Dermis microvascular lymphatic vessel endothelial cell (primary cell): ENCODE measurements around the gene DCUN1D2. TPM values are rescaled to one million over a fixed set of nuclear protein-coding genes. Genes with fewer than 3 reads are reported as not detected.

Experiments
- DNase-seq, 2 donors: peaks; one replicate each; pipeline versions ENCODE4 v3.0.0 to v3.0.0-alpha.2; 2010; ENCODE audit warnings: low read depth in 2 of 2
- total RNA-seq: library from RNA; depleted of rRNA; stranded (reverse); fragments of >200 nt; gene quantifications from 2 replicates; pipeline ENCODE4 v1.2.1, GENCODE V29; 2014

The DCUN1D2 gene
- total RNA-seq, 1 donor from 2014 or later, result 5.4 TPM

DNA sequence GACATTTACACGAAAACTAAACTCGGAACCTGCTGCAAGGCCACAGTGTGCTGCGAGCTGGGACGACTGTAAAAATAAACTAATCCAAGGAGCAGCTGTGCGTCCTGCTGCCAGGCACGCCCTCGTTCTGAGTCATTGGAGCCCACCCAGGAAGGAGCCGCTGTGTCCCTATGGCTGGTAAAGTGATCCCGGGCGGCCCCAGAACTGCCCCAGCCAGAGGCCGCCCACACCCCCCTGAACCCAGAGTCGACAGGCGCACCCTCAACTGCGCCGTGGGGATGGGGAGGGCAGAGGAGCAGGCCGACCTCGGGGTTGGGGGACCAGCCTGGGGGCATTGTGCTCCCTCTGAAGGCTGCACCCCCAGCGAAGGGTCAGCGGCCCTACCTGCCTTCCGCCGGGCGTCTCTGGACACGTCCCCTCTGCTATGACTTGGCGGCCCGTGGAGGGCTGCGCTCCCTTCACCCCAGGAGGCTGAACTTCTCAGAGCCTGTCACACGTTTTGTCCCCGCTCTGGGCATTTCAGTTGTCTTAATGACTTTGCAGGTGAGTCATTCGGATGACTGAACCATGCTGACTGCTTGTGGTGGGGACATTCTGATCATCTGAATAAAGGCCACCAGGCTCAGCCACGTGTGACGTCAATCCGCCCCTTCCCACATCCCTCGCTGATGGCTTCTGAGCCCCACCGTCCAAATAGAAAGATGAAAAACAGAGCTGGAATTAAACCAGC, 79.9 kb downstream of the DCUN1D2 start:
- no peak for DNase-seq

DNA sequence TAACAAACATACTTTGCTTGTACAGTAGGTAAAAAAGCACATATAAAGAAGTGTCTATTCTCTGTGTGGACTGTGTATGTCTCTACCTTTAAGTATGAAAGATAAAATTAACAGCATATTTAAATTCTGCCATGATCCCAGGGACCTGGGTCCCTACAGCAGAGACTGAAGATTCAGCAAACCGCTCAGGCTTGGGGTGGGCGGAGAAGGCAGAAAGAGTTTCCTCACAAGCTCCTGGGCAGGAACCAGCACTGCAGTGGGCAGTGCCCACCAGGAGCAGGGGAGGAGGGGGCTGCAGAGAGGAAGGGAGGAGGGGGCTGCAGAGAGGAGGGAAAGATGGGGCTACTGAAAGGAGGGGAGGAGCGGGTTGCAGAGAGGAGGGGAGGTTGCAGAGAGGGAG, 81.9 kb downstream of the DCUN1D2 start:
- DNase-seq, result no peak

DNA sequence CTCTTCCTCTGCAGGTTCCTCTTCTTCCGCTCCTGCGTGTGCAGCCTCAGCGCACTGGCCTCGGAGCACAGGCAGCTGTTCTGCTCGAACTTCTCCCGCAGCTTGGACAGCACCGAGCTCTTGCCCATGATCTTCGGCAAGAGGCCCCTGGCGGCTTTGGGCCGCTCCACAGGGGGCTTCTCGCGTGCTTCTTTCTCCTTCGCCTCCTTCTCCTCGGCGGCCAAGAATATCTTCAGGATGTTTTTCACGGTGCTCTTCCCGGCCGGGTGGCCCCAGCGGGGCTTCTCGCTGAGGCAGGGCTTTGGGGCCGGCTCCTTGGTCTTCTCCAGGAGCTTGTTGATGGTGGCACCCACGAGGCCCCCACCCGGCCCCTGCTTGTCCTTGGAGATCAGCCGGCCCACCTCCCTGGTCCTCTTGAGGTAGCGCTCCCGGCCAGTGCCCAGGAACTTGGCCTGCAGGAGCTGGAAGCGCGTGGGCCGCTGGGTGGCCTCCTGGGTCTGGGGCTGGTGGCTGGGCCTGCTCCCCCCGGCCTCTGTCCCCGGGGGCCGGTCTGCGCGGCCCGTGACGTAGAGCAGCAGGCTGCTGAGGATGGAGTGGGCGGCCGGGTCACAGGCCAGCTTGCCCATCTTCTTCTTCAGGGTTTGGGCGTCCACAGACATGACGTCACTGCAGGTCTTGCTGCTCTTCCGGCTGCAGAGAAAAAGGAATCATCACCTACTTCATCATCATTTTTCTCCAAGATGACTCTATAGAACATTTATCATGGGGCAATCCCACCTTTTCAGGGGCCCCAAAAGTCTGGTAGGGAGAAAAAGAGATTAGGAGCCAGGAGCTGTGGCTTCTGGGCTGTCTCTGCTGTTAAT, 82.7 kb downstream of the DCUN1D2 start:
- no peak for DNase-seq

DNA sequence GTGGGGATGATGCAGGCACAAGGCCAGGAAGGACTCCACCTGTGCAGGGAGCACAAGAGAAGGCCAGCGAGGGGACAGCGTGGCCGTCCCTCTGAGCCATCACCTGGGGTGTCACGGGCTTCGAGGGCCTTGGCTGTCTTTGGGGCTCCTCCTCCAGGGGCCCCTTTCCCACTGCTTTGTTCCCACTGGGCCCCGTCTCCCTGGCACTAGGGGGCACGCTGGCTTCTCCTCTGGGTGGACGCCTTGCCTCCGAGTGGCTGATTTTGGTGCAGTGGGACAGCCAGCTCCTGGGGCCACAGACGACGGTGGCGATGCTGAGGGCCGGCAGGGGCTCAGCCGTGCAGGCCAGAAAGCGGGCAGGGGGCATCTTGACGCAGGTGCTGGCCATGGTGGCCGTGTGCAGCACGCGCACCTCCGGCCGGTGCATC, 83.4 kb downstream of the DCUN1D2 start:
- DNase-seq, result no peak

DNA sequence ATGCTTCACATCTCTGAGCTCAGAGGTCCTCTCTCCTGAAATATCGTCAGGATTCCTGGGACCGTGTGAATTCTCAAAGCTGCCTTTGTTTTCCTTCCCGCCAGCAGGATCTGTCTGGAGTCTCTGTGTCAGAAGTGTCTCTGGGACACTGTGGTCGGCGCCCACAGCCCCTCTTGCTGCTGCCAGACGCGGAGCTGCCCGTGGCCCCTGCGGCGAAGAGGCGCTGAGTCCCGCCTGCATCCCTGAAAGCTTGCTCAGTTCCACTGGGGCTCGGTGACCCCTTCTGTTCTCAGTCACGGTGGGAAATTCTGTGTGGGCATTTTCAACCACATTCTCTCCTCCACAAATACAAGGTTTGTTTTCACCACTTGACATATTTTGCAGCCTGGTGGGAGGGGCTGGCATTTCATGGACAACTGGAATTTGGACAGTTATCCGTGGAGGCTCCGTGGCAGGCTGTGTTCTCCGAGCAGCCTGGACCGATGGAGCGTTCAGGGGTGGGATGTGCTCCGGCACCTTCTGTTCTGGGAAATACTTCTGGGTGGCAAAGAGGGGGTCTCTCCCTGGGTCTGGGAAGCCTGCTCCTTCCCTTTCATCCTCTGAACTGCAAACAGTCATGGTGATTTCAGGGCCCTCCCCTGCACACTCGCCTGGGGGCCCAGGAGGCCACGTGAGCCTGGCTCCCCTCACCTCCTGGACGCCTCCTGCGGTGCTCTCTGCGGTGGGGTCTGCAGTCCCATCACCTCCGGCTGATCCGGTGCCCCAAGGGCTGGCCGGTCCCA, 84.0 kb downstream of the DCUN1D2 start:
- no peak for DNase-seq

Other genes with a start within 250 kb of the DCUN1D2 start
- gene LAMP1, start 193.5 kb downstream of the DCUN1D2 start, total RNA-seq, result 174 and 270 TPM in 2 replicates
- gene GRTP1, start 126.6 kb downstream of the DCUN1D2 start, total RNA-seq, result 0.26 and 1.0 TPM in 2 replicates
- 0.25 and 0.77 TPM in 2 replicates for gene ADPRHL1, start 37.2 kb downstream of the DCUN1D2 start, total RNA-seq
- gene TFDP1, start 94.0 kb upstream of the DCUN1D2 start, total RNA-seq, result 45.9 and 48.0 TPM in 2 replicates
- gene ATP4B, start 167.5 kb upstream of the DCUN1D2 start, total RNA-seq, result not detected in 2 replicates
- not detected in 2 replicates for gene GRK1, start 176.5 kb upstream of the DCUN1D2 start, total RNA-seq